GM12891 (cell line): Measurements from ENCODE around the gene NPPA.

Experiments used
- DNase-seq: peaks from one replicate; pipeline ENCODE4 v3.0.0; 2011; ENCODE audit warnings: low spot score; ENCODE audit not compliant: insufficient read length
- FAIRE-seq: peaks from 2 replicates; lab custom pipeline; 2011; peaks lifted over from hg19 to GRCh38; lab: Jason Lieb, UNC
- PAX5 ChIP-seq: IDR thresholded peaks from 2 replicates; pipeline ENCODE4 v1.6.1; 2011; ENCODE audit warnings: low read length, moderate library complexity, mild to moderate bottlenecking; ENCODE audit not compliant: insufficient read depth, severe bottlenecking
- POLR2A ChIP-seq: IDR thresholded peaks from 2 replicates; pipeline ENCODE4 v1.6.1; 2011; ENCODE audit warnings: low read depth, low read length, control low read depth
- POLR2AphosphoS5 ChIP-seq: IDR thresholded peaks from 2 replicates; pipeline ENCODE4 v1.6.1; 2011; ENCODE audit warnings: low read depth, low read length, control low read depth
- POU2F2 ChIP-seq: IDR thresholded peaks from 2 replicates; pipeline ENCODE4 v1.6.1; 2011; ENCODE audit warnings: low read depth, mild to moderate bottlenecking, control low read depth, low read length, moderate library complexity
- SPI1 ChIP-seq: IDR thresholded peaks from 2 replicates; pipeline ENCODE4 v1.6.1; 2011; ENCODE audit warnings: low read depth, low read length, control low read depth
- TAF1 ChIP-seq: IDR thresholded peaks from 2 replicates; pipeline ENCODE4 v1.6.1; 2011; ENCODE audit warnings: low read depth, low read length, control low read depth

Gene NPPA

GRCh38 chr1:11848373-11848700 lies 754 bp upstream of the NPPA start:
- TF ChIP-seq POLR2AphosphoS5 (no peak), SPI1 (no peak), TAF1 (no peak), POLR2A (no peak), PAX5 (no peak), POU2F2 (no peak)
- DNase-seq: no peak
- no peak for FAIRE-seq

DNA sequence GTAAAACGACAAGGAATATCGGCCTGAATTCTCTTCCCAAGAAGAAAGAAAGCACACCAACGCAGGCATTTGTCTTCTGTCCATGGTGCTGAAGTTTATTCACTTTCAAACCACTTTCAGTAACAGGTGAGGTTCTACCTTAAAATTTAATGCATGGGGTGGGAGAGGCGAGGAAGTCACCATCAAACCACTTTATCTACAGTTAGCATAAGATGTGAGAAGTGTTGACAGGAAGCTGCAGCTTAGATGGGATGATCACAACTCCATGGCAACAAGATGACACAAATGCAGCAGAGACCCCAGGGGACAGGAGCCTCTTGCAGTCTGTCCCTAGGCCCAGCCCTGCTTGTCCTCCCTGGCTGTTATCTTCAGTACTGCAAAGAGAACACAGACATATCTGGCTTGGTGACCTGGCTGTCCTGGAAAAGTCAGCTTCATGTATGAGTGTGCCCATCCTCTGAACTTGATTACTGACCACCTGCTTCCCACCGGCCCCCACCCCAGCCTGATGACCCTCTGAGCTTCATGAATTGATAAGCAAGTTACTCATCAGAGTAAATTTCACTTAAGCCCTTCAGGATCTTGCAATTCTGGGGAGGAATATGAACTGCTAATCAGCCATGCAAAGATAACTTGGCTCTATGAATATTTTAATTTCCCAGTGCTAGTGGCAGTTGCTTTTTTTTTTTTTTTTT lies 1.8 kb downstream of the NPPA start:
- DNase-seq (no peak), FAIRE-seq (peak; percentile 52)
- TF ChIP-seq POLR2AphosphoS5 (no peak), POLR2A (no peak), POU2F2 (no peak), SPI1 (no peak)

- no peak for TF ChIP-seq POU2F2
- no peak for TF ChIP-seq TAF1
- no peak for TF ChIP-seq PAX5
- TF ChIP-seq POLR2A: no peak
- TF ChIP-seq POLR2AphosphoS5: no peak
- no peak for TF ChIP-seq SPI1
- no peak for DNase-seq
- peak; percentile 71 for FAIRE-seq
Observed at GRCh38 chr1:11842154-11843041, 5.2 kb downstream of the NPPA start.

- FAIRE-seq (no peak), DNase-seq (no peak)
- TF ChIP-seq SPI1 (no peak), PAX5 (no peak), POU2F2 (no peak)
Observed at GRCh38 chr1:11841245-11842153, 6.1 kb downstream of the NPPA start.

DNA sequence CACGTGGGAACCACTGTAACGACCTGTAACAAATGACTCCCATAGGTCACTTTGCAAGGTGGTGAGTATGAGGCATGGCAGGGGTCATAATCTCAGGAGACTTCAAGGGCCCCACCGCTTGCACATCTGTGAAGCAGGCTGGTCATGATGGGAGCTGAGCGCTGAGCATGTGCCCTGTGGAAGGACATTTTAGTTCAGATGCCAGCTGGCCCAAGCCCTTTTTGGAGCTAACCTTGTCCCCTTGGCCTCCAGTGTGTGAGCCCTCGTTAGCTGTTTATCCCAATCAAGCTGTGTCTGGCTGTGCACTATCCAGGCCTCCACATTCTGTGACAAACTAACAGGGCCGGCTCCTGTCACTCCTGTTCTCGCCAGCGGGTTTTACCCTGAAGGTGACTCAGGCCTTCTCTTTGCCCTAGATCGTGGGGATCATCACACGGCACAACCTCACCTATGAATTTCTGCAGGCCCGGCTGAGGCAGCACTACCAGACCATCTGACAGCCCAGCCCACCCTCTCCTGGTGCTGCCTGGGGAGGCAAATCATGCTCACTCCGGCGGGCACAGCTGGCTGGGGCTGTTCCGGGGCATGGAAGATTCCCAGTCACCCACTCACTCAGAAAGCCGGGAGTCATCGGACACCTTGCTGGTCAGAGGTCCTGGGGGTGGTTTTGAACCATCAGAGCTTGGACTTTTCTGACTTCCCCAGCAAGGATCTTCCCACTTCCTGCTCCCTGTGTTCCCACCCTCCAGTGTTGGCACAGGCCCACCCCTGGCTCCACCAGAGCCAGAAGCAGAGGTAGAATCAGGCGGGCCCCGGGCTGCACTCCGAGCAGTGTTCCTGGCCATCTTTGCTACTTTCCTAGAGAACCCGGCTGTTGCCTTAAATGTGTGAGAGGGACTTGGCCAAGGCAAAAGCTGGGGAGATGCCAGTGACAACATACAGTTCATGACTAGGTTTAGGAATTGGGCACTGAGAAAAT lies 7.6 kb downstream of the NPPA start:
- TF ChIP-seq POLR2A (no peak), POU2F2 (no peak), PAX5 (no peak), POLR2AphosphoS5 (no peak), TAF1 (no peak), SPI1 (no peak)
- FAIRE-seq (no peak), DNase-seq (no peak)

GRCh38 chr1:11838349-11839272 lies 9.0 kb downstream of the NPPA start:
- DNase-seq (peak; percentile 97), FAIRE-seq (peak; percentile 94)
- TF ChIP-seq POLR2AphosphoS5: 0 out of 2 replicates have a peak, but pooled peaks have one; percentile 33
- no peak for TF ChIP-seq POU2F2

DNA sequence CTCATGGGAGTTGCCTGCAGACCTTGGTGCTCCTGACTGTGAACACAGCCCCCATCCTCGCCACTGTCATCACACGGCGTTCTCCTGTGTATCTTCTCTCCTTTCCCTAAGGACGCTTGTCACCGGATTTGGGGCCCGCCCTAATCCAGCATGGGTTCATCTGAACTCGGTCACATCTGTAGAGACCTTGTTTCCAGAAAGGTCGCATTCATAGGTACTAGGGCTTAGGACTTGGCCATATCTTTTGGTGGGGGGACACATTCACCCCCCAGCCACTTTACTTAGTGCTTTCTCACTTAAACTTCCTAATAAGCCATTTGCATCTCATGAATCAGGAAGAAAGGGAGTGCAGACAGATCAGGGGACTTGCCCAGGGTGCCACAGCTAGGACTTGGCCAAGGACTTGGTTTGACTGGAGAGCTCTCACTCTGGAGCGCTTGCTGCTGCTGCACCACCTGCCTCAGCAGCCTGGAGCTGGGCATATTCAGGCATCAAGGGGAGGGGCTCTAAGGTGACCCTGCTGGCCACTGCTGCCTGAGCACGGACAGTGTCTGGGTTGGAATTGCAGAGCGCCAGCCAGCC lies 9.7 kb downstream of the NPPA start:
- TF ChIP-seq TAF1 (no peak), PAX5 (no peak), SPI1 (no peak), POU2F2 (no peak), POLR2A (no peak), POLR2AphosphoS5 (no peak)
- DNase-seq: no peak
- no peak for FAIRE-seq
